Kidney (tissue), 14 donors: Measurements from ENCODE around the gene EIF3L. TPM values are rescaled to one million over a fixed set of nuclear protein-coding genes. Genes with fewer than 3 reads are reported as not detected.

Experiments
- DNase-seq, 5 donors: peaks; one replicate each; pipeline ENCODE4 v3.0.0-alpha.2; 2013 to 2020
- FAIRE-seq: peaks from 2 replicates; lab custom pipeline; 2012; peaks lifted over from hg19 to GRCh38; lab: Jason Lieb, UNC
- H3K27ac ChIP-seq, 2 donors: one replicate each; pipeline ENCODE4 v1.7.0; 2013; ENCODE audit warnings: low read depth in 2 of 2, low read length in 2 of 2, inconsistent platforms in 1 of 2
- H3K27me3 ChIP-seq: one replicate; pipeline ENCODE4 v1.7.1; 2013; ENCODE audit warnings: low read length, inconsistent platforms; ENCODE audit not compliant: control insufficient read depth, insufficient read depth
- H3K36me3 ChIP-seq, 3 donors: one replicate each; pipeline versions ENCODE4 v1.7.0 to v1.7.1; 2013; ENCODE audit warnings: low read length in 3 of 3, control low read depth in 1 of 3, inconsistent platforms in 1 of 3; ENCODE audit not compliant: insufficient read depth in 3 of 3, control insufficient read depth in 2 of 3
- H3K4me1 ChIP-seq, 3 donors: one replicate each; pipeline versions ENCODE4 v1.7.0 to v1.7.1; 2013; ENCODE audit warnings: low read length in 3 of 3, inconsistent platforms in 1 of 3, low read depth in 1 of 3; ENCODE audit not compliant: control insufficient read depth in 2 of 3, insufficient read depth in 2 of 3
- H3K4me3 ChIP-seq, 3 donors: one replicate each; pipeline versions ENCODE4 v1.7.0 to v1.8.1; 2013; ENCODE audit warnings: low read length in 3 of 3, control low read depth in 1 of 3, inconsistent platforms in 1 of 3
- H3K9ac ChIP-seq, 3 donors: one replicate each; pipeline versions ENCODE4 v1.7.0 to v1.7.1; 2013; ENCODE audit warnings: low read length in 3 of 3, control low read depth in 1 of 3, inconsistent platforms in 1 of 3
- H3K9me3 ChIP-seq, 3 donors: one replicate each; pipeline versions ENCODE4 v1.7.0 to v1.7.1; 2013; ENCODE audit warnings: low read length in 3 of 3, control low read depth in 1 of 3, inconsistent platforms in 1 of 3; ENCODE audit not compliant: control insufficient read depth in 2 of 3, insufficient read depth in 1 of 3
- intact Hi-C: fragments of 100-400 bp; cut with DNase I; formaldehyde crosslinking; loops from one replicate; pipeline ENCODE4 v1.11.1; 2022
- polyA plus RNA-seq: library from polyadenylated mRNA; stranded (reverse); fragments of 350-450 nt; fragmentation: Illumina TruSeq; extraction: RNeasy Lipid Tissue Mini Kit (QIAGEN cat#74804); gene quantifications from one replicate; pipeline ENCODE4 v1.2.3, GENCODE V29; 2014; ENCODE audit warnings: low read depth, low replicate concordance; ENCODE audit not compliant: insufficient read depth
- total RNA-seq: library from RNA; stranded (reverse); fragmentation: NEBNext Ultra II Directional; extraction: Animal tissue kit (Norgen Biotek cat#: 25700); gene quantifications from one replicate; pipeline ENCODE4 v1.2.1, GENCODE V29; 2021
- TF ChIP-seq, protein P1 (sequence below): IDR thresholded peaks from 3 replicates; pipeline ENCODE4 v1.5.1; 2012; ENCODE audit warnings: mild to moderate bottlenecking, moderate library complexity, borderline replicate concordance; ENCODE audit not compliant: insufficient read depth; ENCODE audit errors: extremely low read depth
- donor health status: control.
- donor health status: control.
- donor health status: control.
- donor health status: control.
- donor health status: control.
- donor health status: DM: yes; HTN: yes; CAD: no.
- donor health status: Normal renal cell carcinoma (clear cell type).

EIF3L gene
- total and polyA plus RNA-seq, 2 donors from 2014 or later: 352 to 376 TPM

DNA sequence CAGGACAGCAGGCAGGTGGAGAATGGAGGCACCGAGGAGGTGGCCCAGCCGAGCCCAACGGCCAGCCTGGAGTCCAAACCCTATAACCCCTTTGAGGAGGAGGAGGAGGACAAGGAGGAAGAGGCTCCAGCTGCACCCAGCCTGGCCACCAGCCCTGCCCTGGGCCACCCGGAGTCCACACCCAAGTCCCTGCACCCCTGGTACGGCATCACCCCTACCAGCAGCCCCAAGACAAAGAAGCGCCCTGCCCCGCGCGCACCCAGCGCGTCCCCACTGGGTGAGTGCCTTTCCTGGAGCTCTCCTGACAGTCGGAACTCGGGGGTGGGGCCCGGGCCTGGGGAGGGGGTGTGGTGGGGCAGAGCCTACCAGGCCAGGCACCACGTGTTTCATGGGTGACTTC, 76.5 kb downstream of the EIF3L start:
- H3K36me3 ChIP-seq: peaks cover 3 to 9% (median 8%) of the 10 kb centered on the region in 3 donors
- no peak overlapping the region for H3K27ac ChIP-seq
- peak in 1 of 5 donors; percentile 75 for DNase-seq

DNA sequence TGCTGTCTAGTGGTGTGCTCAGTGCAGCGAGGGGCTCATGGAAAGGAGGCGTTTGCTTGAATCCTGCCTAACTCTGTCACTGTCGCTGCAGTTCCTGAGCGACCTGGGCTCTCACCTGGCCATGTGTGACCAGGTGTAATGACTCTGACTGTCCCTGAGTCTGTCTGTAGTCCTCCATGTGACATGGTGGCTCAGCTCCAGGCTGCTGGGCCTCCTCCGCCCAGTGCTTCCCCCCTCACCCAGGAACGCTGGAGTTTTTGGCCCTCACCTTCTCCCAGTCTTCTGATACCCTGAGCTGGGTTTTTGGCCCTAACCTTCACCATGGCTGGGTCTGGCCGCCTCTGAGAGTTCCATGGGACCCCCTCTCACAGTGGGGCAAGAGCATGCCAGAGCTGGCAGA, 77.1 kb downstream of the EIF3L start:
- FAIRE-seq (no peak), DNase-seq (no peak)
- Histone ChIP-seq H3K27me3 (no peaks in the 10 kb centered on the region), H3K36me3 (peaks cover 3 to 9% (median 8%) of the 10 kb centered on the region in 3 donors), H3K27ac (no peak overlapping the region), H3K4me3 (no peak overlapping the region), H3K9ac (no peak overlapping the region), H3K9me3 (no peaks in the 10 kb centered on the region), H3K4me1 (no peaks in the 10 kb centered on the region)
- intact Hi-C loops: no loop called here
- TF ChIP-seq, protein P1, sequence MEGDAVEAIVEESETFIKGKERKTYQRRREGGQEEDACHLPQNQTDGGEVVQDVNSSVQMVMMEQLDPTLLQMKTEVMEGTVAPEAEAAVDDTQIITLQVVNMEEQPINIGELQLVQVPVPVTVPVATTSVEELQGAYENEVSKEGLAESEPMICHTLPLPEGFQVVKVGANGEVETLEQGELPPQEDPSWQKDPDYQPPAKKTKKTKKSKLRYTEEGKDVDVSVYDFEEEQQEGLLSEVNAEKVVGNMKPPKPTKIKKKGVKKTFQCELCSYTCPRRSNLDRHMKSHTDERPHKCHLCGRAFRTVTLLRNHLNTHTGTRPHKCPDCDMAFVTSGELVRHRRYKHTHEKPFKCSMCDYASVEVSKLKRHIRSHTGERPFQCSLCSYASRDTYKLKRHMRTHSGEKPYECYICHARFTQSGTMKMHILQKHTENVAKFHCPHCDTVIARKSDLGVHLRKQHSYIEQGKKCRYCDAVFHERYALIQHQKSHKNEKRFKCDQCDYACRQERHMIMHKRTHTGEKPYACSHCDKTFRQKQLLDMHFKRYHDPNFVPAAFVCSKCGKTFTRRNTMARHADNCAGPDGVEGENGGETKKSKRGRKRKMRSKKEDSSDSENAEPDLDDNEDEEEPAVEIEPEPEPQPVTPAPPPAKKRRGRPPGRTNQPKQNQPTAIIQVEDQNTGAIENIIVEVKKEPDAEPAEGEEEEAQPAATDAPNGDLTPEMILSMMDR: no peak

More for the DNA sequence above, 76.5 kb downstream of the EIF3L start:
- Histone ChIP-seq H3K4me3 (no peak overlapping the region), H3K9ac (no peak overlapping the region), H3K4me1 (no peaks in the 10 kb centered on the region), H3K9me3 (no peaks in the 10 kb centered on the region), H3K27me3 (no peaks in the 10 kb centered on the region)
- TF ChIP-seq, protein P1: no peak
- intact Hi-C loops: no loop called here
- FAIRE-seq: no peak

DNA sequence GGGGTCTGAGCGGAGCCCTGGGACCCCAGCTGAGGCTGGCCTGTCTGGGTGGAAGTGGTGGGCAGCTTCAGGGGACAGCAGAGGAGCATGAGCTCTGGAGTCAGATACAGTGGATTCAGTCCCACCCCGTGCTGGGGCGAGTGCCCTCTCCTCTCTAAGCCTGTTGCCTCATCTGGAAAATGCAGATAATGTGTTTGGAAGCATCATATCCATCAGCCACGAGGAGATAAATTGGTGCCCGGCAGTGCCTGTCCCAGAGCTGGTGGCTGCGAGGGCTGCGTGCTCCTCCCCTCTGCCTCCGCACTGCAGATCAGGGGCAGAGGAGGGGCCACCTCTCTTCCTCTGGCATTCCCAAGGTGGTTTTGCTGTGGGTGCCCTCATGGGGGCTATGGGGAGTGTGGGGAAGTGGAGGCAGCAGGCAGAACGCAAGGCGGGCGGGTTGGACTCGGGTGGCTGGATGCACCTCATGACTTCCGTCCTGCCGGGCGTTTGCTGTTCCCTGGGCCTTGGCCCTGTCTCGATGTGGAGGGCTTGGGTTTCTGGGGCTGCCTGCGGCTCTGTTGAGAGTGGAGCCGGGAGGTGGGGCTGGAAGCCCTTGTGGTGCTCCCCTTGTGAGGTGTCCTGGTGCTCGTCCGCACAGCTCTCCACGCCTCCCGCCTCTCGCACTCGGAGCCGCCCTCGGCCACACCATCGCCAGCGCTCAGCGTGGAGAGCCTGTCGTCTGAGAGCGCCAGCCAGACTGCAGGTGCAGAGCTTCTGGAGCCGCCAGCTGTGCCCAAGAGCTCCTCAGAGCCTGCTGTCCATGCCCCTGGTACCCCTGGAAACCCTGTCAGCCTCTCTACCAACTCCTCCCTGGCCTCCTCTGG, 77.8 kb downstream of the EIF3L start:
- Histone ChIP-seq H3K27me3 (no peaks in the 10 kb centered on the region), H3K9me3 (no peaks in the 10 kb centered on the region), H3K9ac (no peak overlapping the region), H3K4me1 (no peaks in the 10 kb centered on the region), H3K36me3 (peaks cover 3 to 9% (median 8%) of the 10 kb centered on the region in 3 donors), H3K4me3 (no peak overlapping the region), H3K27ac (no peak overlapping the region)
- FAIRE-seq (no peak), DNase-seq (peak in 1 of 5 donors; percentile 70)
- intact Hi-C loops: no loop called here
- TF ChIP-seq, protein P1: no peak

DNA sequence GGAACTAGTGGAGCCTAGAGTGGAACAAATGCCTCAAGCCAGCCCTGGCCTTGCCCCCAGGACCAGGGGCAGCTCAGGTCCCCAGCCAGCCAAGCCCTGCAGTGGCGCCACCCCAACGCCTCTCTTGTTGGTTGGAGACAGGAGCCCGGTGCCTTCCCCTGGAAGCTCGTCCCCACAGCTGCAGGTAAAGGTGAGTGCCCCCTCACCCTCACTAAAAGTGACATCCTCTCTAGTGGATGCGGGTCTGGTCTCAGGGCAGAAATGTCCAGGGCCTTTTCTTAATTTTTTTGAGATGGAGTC, 78.4 kb downstream of the EIF3L start:
- intact Hi-C loops: no loop called here
- no peak overlapping the region for H3K27ac ChIP-seq
- DNase-seq: no peak
- TF ChIP-seq, protein P1: no peak
- peaks cover 3 to 9% (median 8%) of the 10 kb centered on the region in 3 donors for H3K36me3 ChIP-seq
- H3K4me1 ChIP-seq: no peaks in the 10 kb centered on the region
- FAIRE-seq: no peak
- no peaks in the 10 kb centered on the region for H3K9me3 ChIP-seq
- H3K9ac ChIP-seq: no peak overlapping the region
- no peaks in the 10 kb centered on the region for H3K27me3 ChIP-seq
- no peak overlapping the region for H3K4me3 ChIP-seq
